IMR-90 (cell line): ENCODE measurements around the gene ZBTB32. TPM values are rescaled to one million over a fixed set of nuclear protein-coding genes. Genes with fewer than 3 reads are reported as not detected.

Experiments
- ATAC-seq: fragments of 200-7000 bp; cut with Tn5 transposase; 2 replicates; pipeline ENCODE4 v1.9.1; 2020; ENCODE audit warnings: low read depth, mild to moderate bottlenecking, moderate library complexity
- BruUV-seq: library from RNA; stranded (reverse); fragments of 400-500 nt; replicated peaks from 2 replicates; lab custom pipeline; 2021; lab: Mats Ljungman, UMichigan
- CTCF ChIA-PET: fragments of 300-600 bp; formaldehyde crosslinking; extraction: SDS; loops from one replicate; lab custom pipeline; 2021; ENCODE audit warnings: antibody characterized with exemption; lab: Yijun Ruan, JAX
- POLR2A ChIA-PET: fragments of 300-600 bp; sonication (Branson Sonifier 250); formaldehyde crosslinking; loops from one replicate; lab custom pipeline; 2022; ENCODE audit warnings: antibody characterized with exemption; ENCODE audit not compliant: unreplicated experiment; lab: Charles Lee
- DNase-seq: peaks from one replicate; pipeline ENCODE4 v3.0.0; 2013
- H2AFZ ChIP-seq: replicated peaks from 2 replicates; pipeline ENCODE3; 2013; ENCODE audit warnings: low read length, mild to moderate bottlenecking; ENCODE audit not compliant: poor library complexity
- H2AK5ac ChIP-seq: 2 replicates; pipeline ENCODE4 v1.6.1; 2013; ENCODE audit warnings: low read depth, low read length, inconsistent platforms
- H2AK9ac ChIP-seq: replicated peaks from 2 replicates; pipeline ENCODE3; 2013; ENCODE audit warnings: mild to moderate bottlenecking, low read depth, low read length, moderate library complexity; ENCODE audit not compliant: poor library complexity
- H2BK120ac ChIP-seq: 2 replicates; pipeline ENCODE4 v1.6.1; 2013; ENCODE audit warnings: low read depth, low read length, inconsistent platforms
- H2BK15ac ChIP-seq: 3 replicates; pipeline ENCODE4 v1.6.1; 2013; ENCODE audit warnings: low read depth, low read length, inconsistent platforms
- H2BK20ac ChIP-seq: 2 replicates; pipeline ENCODE4 v1.6.1; 2013; ENCODE audit warnings: low read depth, mild to moderate bottlenecking, inconsistent platforms, low read length, moderate library complexity
- H2BK5ac ChIP-seq: 2 replicates; pipeline ENCODE4 v1.6.1; 2013; ENCODE audit warnings: mild to moderate bottlenecking, low read depth, low read length, inconsistent platforms; ENCODE audit not compliant: poor library complexity, severe bottlenecking
- H3K14ac ChIP-seq: replicated peaks from 2 replicates; pipeline ENCODE4 v1.6.1; 2013; ENCODE audit warnings: low read depth, low read length, inconsistent platforms
- H3K18ac ChIP-seq: 2 replicates; pipeline ENCODE4 v1.6.1; 2013; ENCODE audit warnings: low read depth, low read length, control low read depth
- H3K23ac ChIP-seq: 2 replicates; pipeline ENCODE4 v1.6.1; 2013; ENCODE audit warnings: low read depth, low read length, inconsistent platforms
- H3K27ac ChIP-seq: 2 replicates; pipeline ENCODE4 v1.5.1; 2013; ENCODE audit warnings: mild to moderate bottlenecking, control low read depth, low read length; ENCODE audit not compliant: insufficient read depth
- H3K27me3 ChIP-seq: 2 replicates; pipeline ENCODE4 v1.6.1; 2013; ENCODE audit warnings: low read length; ENCODE audit not compliant: control insufficient read depth, insufficient read depth
- H3K36me3 ChIP-seq: 2 replicates; pipeline ENCODE4 v1.6.1; 2013; ENCODE audit warnings: low read length, mixed read lengths; ENCODE audit not compliant: control insufficient read depth, insufficient read depth
- H3K4ac ChIP-seq: 2 replicates; pipeline ENCODE4 v1.6.1; 2013; ENCODE audit warnings: low read depth, low read length, inconsistent platforms
- H3K4me1 ChIP-seq: 2 replicates; pipeline ENCODE4 v1.6.1; 2013; ENCODE audit warnings: low read length, mixed read lengths; ENCODE audit not compliant: control insufficient read depth, insufficient read depth
- H3K4me2 ChIP-seq: 2 replicates; pipeline ENCODE4 v1.6.1; 2013; ENCODE audit warnings: low read depth, mild to moderate bottlenecking, control low read depth, low read length, moderate library complexity
- H3K4me3 ChIP-seq: 2 replicates; pipeline ENCODE4 v1.5.1; 2013; ENCODE audit warnings: low read depth, mild to moderate bottlenecking, control low read depth, low read length, moderate library complexity; ENCODE audit not compliant: insufficient read depth
- H3K56ac ChIP-seq: 2 replicates; pipeline ENCODE4 v1.6.1; 2013; ENCODE audit warnings: low read length, inconsistent platforms; ENCODE audit not compliant: insufficient read depth; ENCODE audit errors: extremely low read depth
- H3K79me1 ChIP-seq, 2 experiments: 2 replicates each; pipeline ENCODE4 v1.6.1; 2013; ENCODE audit warnings: low read length in 2 of 2, inconsistent platforms in 1 of 2, low read depth in 1 of 2
- H3K9ac ChIP-seq: 2 replicates; pipeline ENCODE4 v1.6.1; 2013; ENCODE audit warnings: low read depth, low read length, control low read depth
- H3K9me1 ChIP-seq: 2 replicates; pipeline ENCODE4 v1.6.1; 2013; ENCODE audit warnings: low read length, inconsistent platforms; ENCODE audit not compliant: insufficient read depth
- H3K9me3 ChIP-seq: 2 replicates; pipeline ENCODE4 v1.6.1; 2013; ENCODE audit warnings: low read length; ENCODE audit not compliant: control insufficient read depth, insufficient read depth
- H4K20me1 ChIP-seq: 2 replicates; pipeline ENCODE4 v1.6.1; 2013; ENCODE audit warnings: low read length, inconsistent platforms; ENCODE audit not compliant: insufficient read depth
- H4K5ac ChIP-seq: 2 replicates; pipeline ENCODE4 v1.6.1; 2013; ENCODE audit warnings: mild to moderate bottlenecking, low read depth, low read length, control low read depth
- H4K8ac ChIP-seq, 2 experiments: 2 replicates each; pipeline ENCODE4 v1.6.1; 2013; ENCODE audit warnings: low read depth in 2 of 2, low read length in 2 of 2, control low read depth in 1 of 2, inconsistent platforms in 1 of 2
- H4K91ac ChIP-seq: 2 replicates; pipeline ENCODE4 v1.6.1; 2013; ENCODE audit warnings: low read depth, low read length, inconsistent platforms; ENCODE audit not compliant: insufficient read depth
- CHD1 ChIP-seq: IDR thresholded peaks from 2 replicates; pipeline ENCODE4 v1.6.1; 2012; ENCODE audit warnings: low read depth, low read length, improper control_type of control experiment
- ELK1 ChIP-seq: fragments of 150-350 bp; IDR thresholded peaks from 2 replicates; pipeline ENCODE4 v1.6.1; 2016; ENCODE audit warnings: low read depth, mild to moderate bottlenecking, low read length, moderate library complexity, borderline replicate concordance
- FOS ChIP-seq: fragments of 150-350 bp; IDR thresholded peaks from 2 replicates; pipeline ENCODE4 v1.6.1; 2016; ENCODE audit warnings: low read depth, low read length
- MAFK ChIP-seq: IDR thresholded peaks from 2 replicates; pipeline ENCODE4 v1.6.1; 2012; ENCODE audit warnings: low read depth, low read length, improper control_type of control experiment
- MAZ ChIP-seq: IDR thresholded peaks from 2 replicates; pipeline ENCODE4 v1.6.1; 2012; ENCODE audit warnings: low read depth, mild to moderate bottlenecking, low read length, improper control_type of control experiment, moderate library complexity, borderline replicate concordance
- MXI1 ChIP-seq: IDR thresholded peaks from 2 replicates; pipeline ENCODE4 v1.6.1; 2012; ENCODE audit warnings: low read depth, mild to moderate bottlenecking, low read length, moderate library complexity, borderline replicate concordance
- NFE2L2 ChIP-seq: fragments of 150-350 bp; IDR thresholded peaks from 2 replicates; pipeline ENCODE4 v1.6.1; 2016; ENCODE audit warnings: low read depth, mild to moderate bottlenecking, low read length
- POLR2A ChIP-seq: IDR thresholded peaks from 2 replicates; pipeline ENCODE4 v1.6.1; 2012; ENCODE audit warnings: mild to moderate bottlenecking, low read depth, low read length
- RAD21 ChIP-seq: IDR thresholded peaks from 2 replicates; pipeline ENCODE4 v1.6.1; 2012; ENCODE audit warnings: low read length, improper control_type of control experiment
- RFX5 ChIP-seq: IDR thresholded peaks from 2 replicates; pipeline ENCODE4 v1.8.0; 2012; ENCODE audit warnings: low read depth, mild to moderate bottlenecking, low read length, moderate library complexity
- SMC3 ChIP-seq: fragments of 150-350 bp; IDR thresholded peaks from 2 replicates; pipeline ENCODE4 v1.6.1; 2016; ENCODE audit warnings: low read depth, mild to moderate bottlenecking, antibody characterized with exemption, low read length, moderate library complexity
- WGBS, 2 experiments: methylation state at CpG; one replicate each; pipeline versions ENCODE4 v1.1.5 to v1.1.7; 2013; ENCODE audit warnings: missing lambda C conversion rate in 2 of 2; ENCODE audit not compliant: insufficient read length in 1 of 2; ENCODE audit errors: extremely low coverage in 2 of 2; 5-methylcytosine and 5-hydroxymethylcytosine counted together
- dilution Hi-C: fragments of 300-500 bp; cut with HindIII; formaldehyde crosslinking; loops from one replicate; pipeline ENCODE4 v1.14.3; 2018; ENCODE audit warnings: low sequenced_read_pairs; ENCODE audit not compliant: unreplicated experiment
- in situ Hi-C: fragments of 300-500 bp; cut with MboI; formaldehyde crosslinking; loops from 3 replicates; pipeline ENCODE4 v1.14.3; 2019; ENCODE audit warnings: low sequenced_read_pairs, inconsistent platforms, mixed read lengths
- intact Hi-C: fragments of 100-400 bp; cut with micrococcal nuclease; formaldehyde crosslinking; loops from 2 replicates; pipeline ENCODE4 v1.10.0; 2022
- polyA plus RNA-seq, 3 experiments: library from polyadenylated mRNA; depleted of rRNA; stranded (reverse); fragments of >200 nt; gene quantifications; 2 replicates each; pipeline ENCODE4 v1.2.3, GENCODE V29; 2012; ENCODE audit warnings: low replicate concordance in 1 of 3
- total RNA-seq: library from RNA; depleted of rRNA; stranded (reverse); fragments of >200 nt; gene quantifications from 2 replicates; pipeline ENCODE4 v1.2.3, GENCODE V29; 2012
- TF ChIP-seq, protein P1 (sequence below): conservative IDR thresholded peaks from 2 replicates; pipeline ENCODE4 v1.5.1; 2012; ENCODE audit warnings: mild to moderate bottlenecking, low read depth, low read length, improper control_type of control experiment

Gene ZBTB32
- total and polyA plus RNA-seq, 2 of the 4 experiments (the other 2 are of a cell fraction), result not detected

- in situ Hi-C loops, result no loop called here
- no peak overlapping the region for H3K23ac ChIP-seq
- peaks cover 7 to 16% of the 10 kb centered on the region in 2 experiments for H3K79me1 ChIP-seq
- H3K4ac ChIP-seq, result no peak overlapping the region
- no peak overlapping the region for H3K9ac ChIP-seq
- H2BK120ac ChIP-seq, result no peak overlapping the region
- no peak overlapping the region for H3K56ac ChIP-seq
- H2AK5ac ChIP-seq, result no peak overlapping the region
- no peaks in the 10 kb centered on the region for H3K9me1 ChIP-seq
- CTCF ChIA-PET, result no interaction called here
- H3K27ac ChIP-seq, result no peak overlapping the region
- H3K14ac ChIP-seq, result no peak overlapping the region
- POLR2A ChIA-PET, result interaction anchor here (0.6 kb wide), 1 partner anchor 43 kb away, joined by 3 read pairs; no protein-coding TSS in a partner anchor
- H3K27me3 ChIP-seq, result no peaks in the 10 kb centered on the region
- no peak overlapping the region for H3K4me3 ChIP-seq
- no peak overlapping the region for H2AFZ ChIP-seq
- no peak overlapping the region for H2AK9ac ChIP-seq
- WGBS, 2 experiments, result 88% methylated on average over 1 of the region's 4 CpGs; no CpG with 5 or more reads in 1 of the 2 experiments
- peaks cover 46% of the 10 kb centered on the region for H3K36me3 ChIP-seq
- BruUV-seq, result no TSS peak
- dilution Hi-C loops, result no loop called here
- H2BK15ac ChIP-seq, result no peak overlapping the region
- intact Hi-C loops, result no loop called here
- H3K4me2 ChIP-seq, result no peak overlapping the region
- ATAC-seq, result no peak
- no peak overlapping the region for H2BK5ac ChIP-seq
- H2BK20ac ChIP-seq, result no peak overlapping the region
- 0 out of 2 replicates have a peak, but pooled peaks cover 7% of the 10 kb centered on the region for H4K20me1 ChIP-seq
- H3K4me1 ChIP-seq, result no peaks in the 10 kb centered on the region
- no peak overlapping the region for H4K5ac ChIP-seq
- no peak overlapping the region for H4K91ac ChIP-seq
- H3K18ac ChIP-seq, result no peak overlapping the region
- H4K8ac ChIP-seq, result no peak overlapping the region
- no peak for DNase-seq
- H3K9me3 ChIP-seq, result no peaks in the 10 kb centered on the region
- TF ChIP-seq RAD21 (no peak), MAZ (no peak), MAFK (no peak), SMC3 (no peak), ELK1 (no peak), MXI1 (no peak), RFX5 (no peak), FOS (no peak), CHD1 (no peak), POLR2A (no peak), NFE2L2 (no peak)
- TF ChIP-seq, protein P1, sequence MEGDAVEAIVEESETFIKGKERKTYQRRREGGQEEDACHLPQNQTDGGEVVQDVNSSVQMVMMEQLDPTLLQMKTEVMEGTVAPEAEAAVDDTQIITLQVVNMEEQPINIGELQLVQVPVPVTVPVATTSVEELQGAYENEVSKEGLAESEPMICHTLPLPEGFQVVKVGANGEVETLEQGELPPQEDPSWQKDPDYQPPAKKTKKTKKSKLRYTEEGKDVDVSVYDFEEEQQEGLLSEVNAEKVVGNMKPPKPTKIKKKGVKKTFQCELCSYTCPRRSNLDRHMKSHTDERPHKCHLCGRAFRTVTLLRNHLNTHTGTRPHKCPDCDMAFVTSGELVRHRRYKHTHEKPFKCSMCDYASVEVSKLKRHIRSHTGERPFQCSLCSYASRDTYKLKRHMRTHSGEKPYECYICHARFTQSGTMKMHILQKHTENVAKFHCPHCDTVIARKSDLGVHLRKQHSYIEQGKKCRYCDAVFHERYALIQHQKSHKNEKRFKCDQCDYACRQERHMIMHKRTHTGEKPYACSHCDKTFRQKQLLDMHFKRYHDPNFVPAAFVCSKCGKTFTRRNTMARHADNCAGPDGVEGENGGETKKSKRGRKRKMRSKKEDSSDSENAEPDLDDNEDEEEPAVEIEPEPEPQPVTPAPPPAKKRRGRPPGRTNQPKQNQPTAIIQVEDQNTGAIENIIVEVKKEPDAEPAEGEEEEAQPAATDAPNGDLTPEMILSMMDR, result no peak
Observed at GRCh38 chr19:35655600-35655999, 48.8 kb upstream of the ZBTB32 start.
